Testis (tissue), 2 donors: ENCODE results near the gene GUCA1A.
"Not testable (repeated sequence)": the region's sequence is repeated elsewhere in the genome, so short reads cannot be mapped to it uniquely, and the experiment has no call there.

ENCODE experiments used
- CTCF ChIP-seq, 3 experiments: fragments of 450-650 bp in 2 of 3; fragments of 200-600 bp in 1 of 3; sonication (generic) in 1 of 3; IDR thresholded peaks; one replicate each; pipeline ENCODE4 v1.5.1; 2016 to 2019; ENCODE audit warnings: antibody characterized with exemption in 3 of 3, mild to moderate bottlenecking in 2 of 3, moderate library complexity in 1 of 3
- POLR2A ChIP-seq: fragments of 450-650 bp; IDR thresholded peaks from one replicate; pipeline ENCODE4 v1.6.1; 2017; ENCODE audit warnings: antibody characterized with exemption, mild to moderate bottlenecking, moderate library complexity

GRCh38 chr6:42216495-42216894 lies 43.3 kb downstream of the GUCA1A start:
- not testable (repeated sequence) for TF ChIP-seq CTCF (IDR thresholded peaks at IDR 0.05); POLR2A
